ENCODE measurements around the gene OPCML.

The OPCML gene

GRCh38 chr11:132971351-132971750 is 561.0 kb downstream of the OPCML start:
- Histone ChIP-seq H3K4me1 (no peaks in the 10 kb centered on the region), H3K4me3 (no peak overlapping the region)

GRCh38 chr11:132969892-132970291 is 562.4 kb downstream of the OPCML start:
- no peaks in the 10 kb centered on the region for H3K36me3 ChIP-seq (replicated peaks)
- in situ Hi-C loops (cut with MboI; ENCODE audit: low sequenced_read_pairs): no loop called here

More at GRCh38 chr11:132971351-132971750, 561.0 kb downstream of the OPCML start:
- H3K9me3 ChIP-seq: no peaks in the 10 kb centered on the region
- no peak for DNase-seq (ENCODE audit: low spot score in 2 of 2)
- no peaks in the 10 kb centered on the region for H3K27me3 ChIP-seq (ENCODE audit: low read depth)
- H3K36me3 ChIP-seq (replicated peaks): no peaks in the 10 kb centered on the region
- in situ Hi-C loops (cut with MboI; ENCODE audit: low sequenced_read_pairs): no loop called here

DNA sequence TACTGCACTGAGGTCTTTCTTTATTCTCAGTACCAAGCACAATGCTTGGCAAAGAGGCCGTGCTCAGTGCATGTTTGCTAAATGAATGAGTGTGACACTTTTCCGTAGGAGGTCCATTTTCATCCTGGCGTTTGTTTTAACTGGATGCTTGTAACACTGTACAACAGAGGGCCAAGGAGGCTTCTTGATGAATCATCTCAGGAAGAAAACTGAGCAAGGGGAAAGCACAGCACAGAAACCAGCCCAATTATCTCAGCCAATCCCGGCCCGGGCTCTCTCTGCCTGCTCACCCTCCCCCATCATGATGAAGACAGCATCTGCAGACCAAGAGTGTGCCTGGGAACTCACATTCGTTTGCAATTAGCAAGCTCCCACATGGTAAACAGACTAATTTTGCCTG is 570.3 kb downstream of the OPCML start:
- DNase-seq (ENCODE audit: low spot score in 2 of 2): no peak
- in situ Hi-C loops (cut with MboI; ENCODE audit: low sequenced_read_pairs): no loop called here
- no peaks in the 10 kb centered on the region for H3K4me1 ChIP-seq
- H3K36me3 ChIP-seq (replicated peaks): no peaks in the 10 kb centered on the region
- H3K9me3 ChIP-seq: no peaks in the 10 kb centered on the region
- H3K4me3 ChIP-seq: no peak overlapping the region
- H3K27me3 ChIP-seq (ENCODE audit: low read depth): no peaks in the 10 kb centered on the region

More at GRCh38 chr11:132969892-132970291, 562.4 kb downstream of the OPCML start:
- H3K27me3 ChIP-seq (ENCODE audit: low read depth): no peaks in the 10 kb centered on the region
- no peak for DNase-seq (ENCODE audit: low spot score in 2 of 2)
- no peaks in the 10 kb centered on the region for H3K9me3 ChIP-seq
- no peaks in the 10 kb centered on the region for H3K4me1 ChIP-seq
- H3K4me3 ChIP-seq: no peak overlapping the region

GRCh38 chr11:132961453-132961852 is 570.8 kb downstream of the OPCML start:
- DNase-seq (ENCODE audit: low spot score in 2 of 2): no peak
- no peaks in the 10 kb centered on the region for H3K9me3 ChIP-seq
- no peak overlapping the region for H3K4me3 ChIP-seq
- H3K36me3 ChIP-seq (replicated peaks): no peaks in the 10 kb centered on the region
- in situ Hi-C loops (cut with MboI; ENCODE audit: low sequenced_read_pairs): no loop called here
- H3K27me3 ChIP-seq (ENCODE audit: low read depth): no peaks in the 10 kb centered on the region
- no peaks in the 10 kb centered on the region for H3K4me1 ChIP-seq

DNA sequence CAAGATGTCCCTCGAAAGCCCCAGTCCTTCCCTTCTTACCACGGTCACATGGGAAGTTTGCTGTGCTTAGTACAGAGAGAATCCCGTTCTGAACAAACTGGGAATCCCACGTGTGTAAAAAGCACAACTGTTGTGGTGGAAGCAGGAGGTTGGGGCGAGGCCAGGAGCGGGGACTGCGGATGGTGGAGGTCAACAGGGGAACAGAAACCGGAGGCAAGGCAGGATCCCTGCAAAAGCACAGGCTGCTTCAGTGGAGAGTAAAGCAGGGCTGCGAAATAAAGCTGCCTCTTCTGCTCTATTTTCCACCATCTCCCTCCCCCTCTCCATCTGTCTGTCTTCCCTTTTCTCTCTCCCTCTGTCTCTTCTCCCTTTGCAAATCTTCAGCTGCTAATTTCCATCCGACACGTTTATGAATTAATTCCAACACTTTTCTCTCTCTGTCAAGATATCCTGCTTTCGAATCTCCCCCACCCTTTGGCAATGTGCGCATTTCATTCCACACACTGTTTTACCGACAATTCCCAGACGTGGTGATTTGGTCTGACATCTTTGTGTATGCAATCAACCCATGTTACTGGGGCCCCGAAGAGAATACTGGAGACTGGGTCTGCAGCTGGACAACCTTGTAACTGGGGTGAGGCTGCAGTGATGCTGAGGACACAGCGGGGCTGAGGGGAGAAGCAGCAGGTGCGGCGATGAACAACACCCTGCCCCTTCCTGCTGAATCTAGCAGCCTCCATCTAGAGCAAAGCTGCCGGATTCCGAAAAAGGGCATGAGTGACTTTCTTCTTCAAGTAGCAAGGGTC is 571.8 kb downstream of the OPCML start:
- Histone ChIP-seq H3K27me3 (ENCODE audit: low read depth) (no peaks in the 10 kb centered on the region), H3K4me3 (no peak overlapping the region), H3K36me3 (replicated peaks) (no peaks in the 10 kb centered on the region), H3K9me3 (no peaks in the 10 kb centered on the region), H3K4me1 (no peaks in the 10 kb centered on the region)
- in situ Hi-C loops (cut with MboI; ENCODE audit: low sequenced_read_pairs): no loop called here
- no peak for DNase-seq (ENCODE audit: low spot score in 2 of 2)

DNA sequence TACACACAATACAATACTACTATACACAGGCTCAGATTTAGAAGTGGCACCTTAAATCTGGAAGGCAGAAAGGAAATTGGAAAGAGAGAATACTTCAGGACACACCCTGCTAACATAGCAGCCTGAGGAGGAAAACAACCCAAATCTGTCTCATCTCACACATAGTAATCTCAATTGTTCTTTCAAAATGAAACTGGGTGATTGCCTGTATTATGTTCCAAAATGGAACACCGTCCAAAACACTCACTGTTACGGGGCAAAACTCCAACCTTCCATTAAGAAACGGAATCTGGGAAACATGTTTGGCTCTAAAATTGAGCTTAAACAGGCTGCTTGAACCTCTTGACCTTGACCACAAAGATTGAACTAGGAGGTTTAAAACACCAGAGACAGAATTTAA is 572.6 kb downstream of the OPCML start:
- no peaks in the 10 kb centered on the region for H3K36me3 ChIP-seq (replicated peaks)
- no peak overlapping the region for H3K4me3 ChIP-seq
- no peaks in the 10 kb centered on the region for H3K4me1 ChIP-seq
- in situ Hi-C loops (cut with MboI; ENCODE audit: low sequenced_read_pairs): no loop called here
- no peak for DNase-seq (ENCODE audit: low spot score in 2 of 2)
- H3K9me3 ChIP-seq: no peaks in the 10 kb centered on the region
- H3K27me3 ChIP-seq (ENCODE audit: low read depth): no peaks in the 10 kb centered on the region

DNA sequence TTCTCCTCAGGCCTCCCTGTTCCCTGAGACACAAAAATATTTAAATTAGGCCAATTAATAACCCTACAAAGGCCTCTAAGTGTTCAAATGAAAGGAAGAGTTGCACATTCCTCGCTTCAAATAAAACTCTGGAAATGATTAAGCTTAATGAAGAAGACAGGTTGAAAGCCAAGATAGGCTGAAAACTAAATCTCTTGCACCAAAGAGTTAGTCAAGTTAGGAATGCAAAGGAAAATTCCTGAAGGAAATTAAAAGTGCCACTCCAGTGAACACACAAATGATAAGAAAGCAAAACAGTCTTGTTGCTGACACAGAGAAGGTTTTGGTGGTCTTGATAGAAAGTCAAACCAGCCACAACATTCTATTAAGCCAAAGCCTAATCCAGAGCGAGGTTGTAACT is 574.4 kb downstream of the OPCML start:
- no peak for DNase-seq (ENCODE audit: low spot score in 2 of 2)

GRCh38 chr11:132948252-132948651 is 584.0 kb downstream of the OPCML start:
- H3K4me3 ChIP-seq: no peak overlapping the region
- in situ Hi-C loops (cut with MboI; ENCODE audit: low sequenced_read_pairs): no loop called here
- no peaks in the 10 kb centered on the region for H3K27me3 ChIP-seq (ENCODE audit: low read depth)
- no peaks in the 10 kb centered on the region for H3K9me3 ChIP-seq
- no peaks in the 10 kb centered on the region for H3K4me1 ChIP-seq
- DNase-seq (ENCODE audit: low spot score in 2 of 2): no peak
- no peaks in the 10 kb centered on the region for H3K36me3 ChIP-seq (replicated peaks)

More for the DNA sequence above, 574.4 kb downstream of the OPCML start:
- H3K27me3 ChIP-seq (ENCODE audit: low read depth): no peaks in the 10 kb centered on the region
- in situ Hi-C loops (cut with MboI; ENCODE audit: low sequenced_read_pairs): no loop called here
- H3K36me3 ChIP-seq (replicated peaks): no peaks in the 10 kb centered on the region
- H3K9me3 ChIP-seq: no peaks in the 10 kb centered on the region
- no peaks in the 10 kb centered on the region for H3K4me1 ChIP-seq
- H3K4me3 ChIP-seq: no peak overlapping the region

DNA sequence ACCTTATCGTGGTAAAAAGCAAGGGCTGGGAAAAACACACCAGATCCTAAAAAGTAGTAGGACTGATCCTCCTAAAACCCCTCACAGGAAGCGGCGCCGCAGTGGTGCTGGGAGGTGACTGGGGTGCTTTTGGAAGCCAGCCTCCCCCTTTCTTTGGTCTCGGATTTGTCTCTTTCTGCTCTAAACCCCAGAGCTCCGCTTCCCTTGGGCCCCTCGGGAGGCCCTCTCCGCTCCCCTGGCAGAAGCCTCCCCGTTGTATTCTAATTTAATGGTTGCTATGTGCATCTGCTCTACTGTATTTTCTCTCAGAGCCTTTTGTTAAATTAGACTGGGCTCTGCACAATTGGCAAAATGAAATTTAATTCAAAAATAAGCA is 587.7 kb downstream of the OPCML start:
- no peaks in the 10 kb centered on the region for H3K9me3 ChIP-seq
- no peaks in the 10 kb centered on the region for H3K36me3 ChIP-seq (replicated peaks)
- no peak for DNase-seq (ENCODE audit: low spot score in 2 of 2)
- no peaks in the 10 kb centered on the region for H3K27me3 ChIP-seq (ENCODE audit: low read depth)
- H3K4me1 ChIP-seq: no peaks in the 10 kb centered on the region
- in situ Hi-C loops (cut with MboI; ENCODE audit: low sequenced_read_pairs): no loop called here
- no peak overlapping the region for H3K4me3 ChIP-seq

DNA sequence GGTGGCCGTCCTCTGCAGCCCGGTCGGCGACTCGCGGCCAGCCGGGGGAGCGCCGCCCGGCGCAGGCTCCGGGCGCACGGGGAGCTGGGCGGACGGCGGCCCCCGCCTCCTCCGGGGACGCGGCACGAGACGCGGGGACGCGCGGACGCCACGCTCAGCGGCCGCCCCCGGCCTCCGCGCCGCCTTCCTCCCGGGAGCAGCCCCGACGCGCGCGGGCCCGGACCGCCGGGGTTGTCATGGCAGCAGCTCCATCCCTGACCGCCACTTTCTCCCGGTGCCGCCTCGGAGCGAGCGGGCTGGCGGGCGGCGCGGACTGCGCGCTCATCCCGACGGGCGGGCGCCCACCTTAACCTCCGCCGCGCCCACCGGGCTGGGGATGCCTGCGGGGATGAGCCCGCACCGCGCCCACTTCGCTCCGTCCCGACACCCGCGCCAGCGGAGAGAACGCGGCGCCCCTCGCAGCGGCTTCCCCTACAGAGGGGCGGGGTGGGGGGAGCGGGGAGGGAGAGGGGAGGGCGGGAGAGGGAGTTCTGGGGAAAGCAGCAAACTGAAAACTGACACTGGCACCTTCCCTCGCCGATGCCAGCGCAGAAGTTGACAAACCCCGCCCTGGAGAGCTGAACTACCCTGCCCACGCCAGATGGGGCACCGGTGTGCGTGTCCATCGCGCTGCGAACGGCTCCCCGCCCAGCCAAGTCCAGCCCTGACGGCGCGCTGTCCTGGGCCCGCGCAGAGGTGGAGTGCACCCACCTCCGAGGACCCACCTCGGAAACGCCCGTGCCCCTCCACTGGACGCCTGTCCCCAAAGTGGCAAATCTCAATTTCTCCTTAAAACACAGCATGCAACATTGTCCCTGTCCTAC is 588.4 kb downstream of the OPCML start:
- Histone ChIP-seq H3K27me3 (ENCODE audit: low read depth) (no peaks in the 10 kb centered on the region), H3K36me3 (replicated peaks) (no peaks in the 10 kb centered on the region), H3K4me1 (no peaks in the 10 kb centered on the region), H3K9me3 (no peaks in the 10 kb centered on the region), H3K4me3 (no peak overlapping the region)
- no peak for DNase-seq (ENCODE audit: low spot score in 2 of 2)
- in situ Hi-C loops (cut with MboI; ENCODE audit: low sequenced_read_pairs): no loop called here

DNA sequence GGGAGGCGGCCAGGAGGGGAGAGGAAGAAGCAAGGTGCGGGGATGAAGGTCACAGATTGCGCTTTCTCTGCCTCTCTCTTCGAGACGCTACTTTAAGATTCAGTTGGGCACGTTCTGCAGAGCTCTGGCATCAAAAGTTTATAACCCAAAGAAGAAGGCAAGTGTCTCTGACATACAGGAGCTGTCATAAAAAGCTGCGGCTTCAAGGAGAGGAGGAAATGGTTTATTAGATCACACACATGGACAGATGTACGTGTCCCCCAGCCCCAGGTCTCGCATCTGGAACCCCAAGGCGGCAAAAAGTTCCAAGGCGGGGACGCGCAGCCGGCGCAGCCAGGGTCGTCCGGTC is 589.0 kb downstream of the OPCML start:
- H3K4me1 ChIP-seq: no peaks in the 10 kb centered on the region
- in situ Hi-C loops (cut with MboI; ENCODE audit: low sequenced_read_pairs): no loop called here
- H3K4me3 ChIP-seq: no peak overlapping the region
- DNase-seq (ENCODE audit: low spot score in 2 of 2): no peak
- no peaks in the 10 kb centered on the region for H3K9me3 ChIP-seq
- H3K27me3 ChIP-seq (ENCODE audit: low read depth): no peaks in the 10 kb centered on the region
- no peaks in the 10 kb centered on the region for H3K36me3 ChIP-seq (replicated peaks)

GRCh38 chr11:132942611-132943356 is 589.5 kb downstream of the OPCML start:
- Histone ChIP-seq H3K9me3 (no peaks in the 10 kb centered on the region), H3K36me3 (replicated peaks) (no peaks in the 10 kb centered on the region), H3K27me3 (ENCODE audit: low read depth) (no peaks in the 10 kb centered on the region), H3K4me1 (no peaks in the 10 kb centered on the region), H3K4me3 (no peak overlapping the region)
- in situ Hi-C loops (cut with MboI; ENCODE audit: low sequenced_read_pairs): no loop called here
- DNase-seq (ENCODE audit: low spot score in 2 of 2): no peak

- in situ Hi-C loops (cut with MboI; ENCODE audit: low sequenced_read_pairs): no loop called here
Measured at GRCh38 chr11:132941761-132942160, 590.5 kb downstream of the OPCML start.

More at GRCh38 chr11:132941761-132942160, 590.5 kb downstream of the OPCML start:
- no peaks in the 10 kb centered on the region for H3K4me1 ChIP-seq
- H3K27me3 ChIP-seq (ENCODE audit: low read depth): no peaks in the 10 kb centered on the region
- H3K4me3 ChIP-seq: no peak overlapping the region
- H3K36me3 ChIP-seq (replicated peaks): no peaks in the 10 kb centered on the region
- no peaks in the 10 kb centered on the region for H3K9me3 ChIP-seq
- no peak for DNase-seq (ENCODE audit: low spot score in 2 of 2)
